Effector CD8-positive, alpha-beta T cell (primary cell): ENCODE data around the gene DMRTB1.

Source experiments
- DNase-seq: peaks from one replicate; lab custom pipeline; 2025; lab: John Stamatoyannopoulos, UW

The DMRTB1 gene

DNA sequence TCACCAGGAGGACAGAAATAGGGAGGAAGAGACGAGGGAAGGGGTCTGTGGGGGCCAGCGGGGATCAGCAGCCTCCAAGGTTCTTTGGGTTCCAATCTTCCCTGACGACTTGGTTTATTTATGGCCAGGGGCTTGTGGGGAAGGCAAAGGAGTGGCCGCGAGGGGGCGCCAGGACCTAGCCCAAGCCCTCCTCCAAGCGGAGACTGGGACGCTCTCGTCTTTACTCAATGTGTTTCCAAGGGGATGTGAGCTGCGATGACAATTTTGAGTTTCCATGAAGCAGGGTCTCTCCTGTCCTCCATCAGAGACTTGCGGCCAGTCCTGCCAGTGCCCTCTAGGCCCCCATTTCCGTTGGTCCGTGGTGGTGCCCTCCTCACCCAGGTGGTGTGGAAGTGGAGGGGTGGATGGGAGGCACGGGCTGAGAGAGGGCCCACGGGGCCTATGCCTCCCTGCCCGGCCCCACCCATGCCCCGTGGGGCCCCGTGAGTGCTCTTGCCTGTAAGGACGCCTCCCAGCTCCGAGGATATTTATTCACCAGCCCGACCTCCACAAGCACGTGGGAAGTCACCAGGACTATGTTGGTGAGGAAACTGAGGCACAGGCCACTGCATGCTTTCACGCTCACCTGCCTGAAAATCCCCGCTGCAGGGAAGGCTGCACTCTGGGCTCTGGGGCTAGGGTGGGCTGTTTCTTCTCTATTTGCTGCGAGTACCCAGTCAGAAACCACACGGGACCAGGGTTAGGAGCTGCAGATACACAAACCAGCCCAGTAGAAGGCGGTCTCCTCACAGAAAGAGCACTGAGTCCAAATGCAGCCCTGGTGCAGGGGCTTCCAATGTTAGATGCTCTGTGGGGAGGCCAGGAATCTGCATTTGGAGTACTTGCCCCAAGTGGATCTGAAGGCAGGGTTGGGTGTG lies 26.5 kb downstream of the DMRTB1 start:
- DNase-seq, result peak; percentile 9

GRCh38 chr1:53486395-53487026 lies 27.3 kb downstream of the DMRTB1 start:
- no peak for DNase-seq

- no peak for DNase-seq
These were observed 31.2 kb downstream of the DMRTB1 start for GRCh38 chr1:53490351-53490750.

GRCh38 chr1:53495633-53496345 lies 36.6 kb downstream of the DMRTB1 start:
- DNase-seq, result no peak

DNA sequence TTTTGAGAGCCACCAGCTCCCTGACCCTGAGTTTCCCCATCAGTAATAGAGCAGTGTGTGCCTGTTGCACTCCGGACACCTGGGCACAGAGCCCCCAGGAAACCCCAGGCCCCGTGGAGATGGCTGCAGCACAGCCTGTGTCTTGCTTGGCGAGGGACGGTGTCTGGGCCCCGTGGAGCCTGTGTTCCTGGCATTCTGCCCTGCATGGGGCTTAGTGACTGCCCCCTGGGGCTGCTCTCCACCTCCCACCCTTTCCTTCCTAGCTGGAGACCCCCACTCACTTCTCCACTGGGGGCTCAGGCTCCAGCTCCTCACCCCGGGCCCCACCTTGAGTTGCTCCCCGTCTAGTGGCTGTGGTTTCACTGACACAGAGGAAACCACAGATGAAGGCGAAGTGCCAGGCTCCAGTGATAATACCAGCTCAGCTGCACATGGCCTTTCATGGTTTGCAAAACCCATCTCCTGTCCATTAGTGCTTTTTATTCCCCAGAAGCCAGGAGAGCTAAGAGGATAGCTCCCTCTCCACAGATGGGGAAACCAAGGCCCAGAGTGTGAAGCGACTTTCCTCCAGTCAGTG lies 39.4 kb downstream of the DMRTB1 start:
- DNase-seq, result no peak

GRCh38 chr1:53499257-53500203 lies 40.3 kb downstream of the DMRTB1 start:
- DNase-seq, result no peak

DNA sequence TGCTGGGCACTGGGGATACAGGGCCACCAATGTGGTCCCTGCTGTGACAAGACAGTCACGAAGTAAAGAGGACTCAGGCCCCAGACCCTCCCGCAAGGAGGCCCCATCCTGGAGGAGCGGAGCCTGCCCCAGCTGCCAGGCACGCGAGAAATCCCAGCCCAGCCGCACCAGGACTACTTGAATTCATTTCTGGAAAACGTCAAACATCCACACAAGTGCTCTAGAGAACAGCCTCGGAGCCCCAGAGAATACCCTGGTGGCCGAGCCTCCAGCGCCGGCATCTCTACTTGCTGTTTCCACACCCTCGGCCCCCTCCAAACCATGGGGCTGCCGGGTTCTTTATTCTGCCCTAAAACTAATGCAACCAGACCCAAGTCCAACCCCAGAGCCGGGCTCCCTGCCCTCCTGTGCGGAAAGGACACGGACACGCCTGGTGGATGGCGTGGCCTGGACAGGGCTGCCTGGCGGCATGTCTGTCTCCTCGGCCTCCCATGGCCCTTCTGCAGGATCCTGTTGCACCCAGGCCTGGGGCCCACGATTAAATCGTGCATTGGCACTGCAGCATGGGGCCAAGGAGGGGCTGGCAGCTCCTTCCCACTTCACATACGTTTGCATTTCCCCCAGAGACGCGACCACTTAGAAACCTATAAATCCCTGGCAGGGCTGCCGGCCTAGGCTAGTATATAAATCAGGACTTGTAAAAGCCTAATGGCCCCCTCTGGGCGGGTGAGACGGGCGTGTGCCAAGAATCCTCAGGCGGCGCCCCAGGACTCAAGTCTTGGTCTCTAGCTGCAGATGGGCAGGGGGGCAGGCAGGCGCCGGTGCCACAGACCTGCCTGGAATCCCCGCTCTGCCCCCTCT lies 41.2 kb downstream of the DMRTB1 start:
- no peak for DNase-seq

GRCh38 chr1:53501065-53502005 lies 42.1 kb downstream of the DMRTB1 start:
- no peak for DNase-seq

- DNase-seq, result no peak
These were observed 43.6 kb downstream of the DMRTB1 start for GRCh38 chr1:53502641-53503432.

- DNase-seq, result no peak
These were observed 44.4 kb downstream of the DMRTB1 start for GRCh38 chr1:53503433-53504217.

DNA sequence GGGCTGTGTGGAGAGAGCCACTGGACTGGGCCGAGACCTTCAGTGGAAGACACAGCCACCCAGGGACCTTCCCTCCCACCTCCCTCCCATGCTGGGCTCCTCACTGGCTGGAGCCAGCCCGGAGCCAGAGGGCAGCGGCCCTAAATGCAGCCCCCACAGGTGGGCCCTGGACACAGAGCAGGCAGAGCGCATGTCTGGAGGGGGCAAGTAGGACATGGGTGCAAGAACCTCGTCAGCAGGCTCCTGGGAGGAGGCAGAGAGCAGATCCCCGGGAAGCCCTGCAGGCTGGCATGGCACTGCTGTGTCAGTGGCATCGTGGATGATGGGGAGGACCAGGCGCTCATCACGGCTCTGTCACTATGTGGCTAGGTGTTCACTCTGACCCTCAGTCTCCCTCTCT lies 45.7 kb downstream of the DMRTB1 start:
- no peak for DNase-seq

DNA sequence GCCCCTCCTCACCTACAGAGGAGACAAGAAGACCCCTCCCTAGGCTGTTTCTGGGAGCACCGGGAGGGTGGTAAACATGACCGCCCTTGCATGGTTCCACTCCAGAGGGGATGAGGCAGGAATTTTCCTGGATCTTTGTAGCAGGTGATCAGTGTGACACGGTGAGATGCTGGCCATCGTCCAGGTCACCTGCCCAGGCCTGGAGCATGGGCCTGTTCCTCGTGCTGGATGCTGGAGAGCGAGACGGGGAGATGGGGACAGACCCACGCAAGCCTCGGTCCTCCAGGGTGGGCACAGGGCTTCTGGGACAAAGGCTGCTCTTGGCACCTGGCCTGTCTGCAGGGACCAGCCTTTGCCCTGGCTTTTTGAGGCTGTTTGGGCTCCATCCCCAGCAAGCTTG lies 46.2 kb downstream of the DMRTB1 start:
- no peak for DNase-seq

DNA sequence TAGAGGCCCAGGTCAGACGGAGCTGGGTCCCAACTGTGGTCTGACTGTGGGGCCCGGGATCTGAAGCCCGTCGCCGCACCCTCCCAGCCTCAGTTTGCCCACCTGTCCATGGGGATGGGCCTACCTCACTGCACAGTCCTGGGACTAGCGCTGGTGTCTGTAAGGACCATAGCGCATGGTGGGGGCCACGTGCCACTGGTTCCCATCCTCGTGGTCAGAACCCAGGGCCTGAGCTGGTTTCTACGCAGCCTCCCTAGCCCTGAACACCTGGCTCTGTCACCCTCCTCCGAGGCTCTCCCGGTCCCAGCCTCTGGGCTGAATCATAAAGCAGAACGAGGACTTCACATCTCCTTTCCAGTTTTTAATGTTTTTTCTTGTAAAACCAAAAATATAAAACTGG lies 46.7 kb downstream of the DMRTB1 start:
- no peak for DNase-seq

GRCh38 chr1:53506355-53507050 lies 47.3 kb downstream of the DMRTB1 start:
- DNase-seq, result no peak

DNA sequence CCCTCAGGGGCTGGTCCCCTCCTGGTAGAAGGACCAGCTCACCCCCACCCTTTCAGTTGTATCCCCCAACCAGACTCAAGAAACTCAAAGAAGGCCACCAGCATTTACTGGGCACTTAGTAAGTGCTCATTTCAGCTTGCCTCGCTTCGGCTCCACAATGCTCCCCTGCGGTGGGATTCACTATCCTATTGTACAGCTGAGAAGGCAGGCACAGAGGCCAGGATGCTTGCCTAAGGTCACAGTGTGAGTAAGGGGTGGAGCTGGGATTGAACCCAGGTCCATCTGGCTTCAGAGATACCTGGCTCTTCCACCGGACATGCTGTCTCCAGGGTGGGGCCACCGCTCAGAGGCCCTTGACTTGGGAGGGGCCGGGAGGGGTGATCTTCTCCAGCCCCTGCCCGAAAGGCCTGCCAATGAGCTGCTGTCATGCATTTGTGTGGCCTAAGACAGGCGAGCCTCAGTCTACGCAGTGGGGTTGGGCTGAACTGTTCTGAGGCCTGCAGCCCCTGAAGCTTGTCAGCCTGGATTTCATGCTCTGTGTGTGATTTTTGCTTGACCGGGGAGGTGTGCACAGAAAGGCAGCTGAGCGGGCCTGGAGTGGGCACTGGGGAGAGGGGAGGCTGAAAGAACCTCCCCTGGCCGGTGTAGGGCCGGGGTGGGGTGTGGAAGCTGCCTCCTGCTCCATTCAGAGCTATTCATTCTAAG lies 48.1 kb downstream of the DMRTB1 start:
- DNase-seq, result no peak
